Measurements from ENCODE around the gene TRPC5OS.

DNA sequence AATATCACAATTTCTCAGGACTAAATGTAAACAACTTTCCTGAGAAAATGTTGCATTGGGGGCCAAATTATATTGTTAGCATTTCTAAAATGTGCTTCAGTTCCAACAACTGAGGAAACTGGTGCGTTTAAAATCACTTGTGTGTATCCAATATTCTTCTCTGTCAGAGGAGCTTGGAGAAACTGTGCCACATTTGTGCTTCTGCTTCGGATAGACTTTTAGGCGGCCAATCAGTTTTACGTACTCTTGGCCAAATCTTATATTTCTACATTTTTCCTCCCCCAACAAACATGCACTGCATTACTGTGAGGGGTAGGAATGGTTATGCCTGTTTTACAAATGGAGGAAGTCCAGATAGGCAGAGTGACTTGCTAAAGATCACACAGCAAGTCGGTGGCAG is 27.4 kb upstream of the TRPC5OS start:
- TF ChIP-seq, protein P1, sequence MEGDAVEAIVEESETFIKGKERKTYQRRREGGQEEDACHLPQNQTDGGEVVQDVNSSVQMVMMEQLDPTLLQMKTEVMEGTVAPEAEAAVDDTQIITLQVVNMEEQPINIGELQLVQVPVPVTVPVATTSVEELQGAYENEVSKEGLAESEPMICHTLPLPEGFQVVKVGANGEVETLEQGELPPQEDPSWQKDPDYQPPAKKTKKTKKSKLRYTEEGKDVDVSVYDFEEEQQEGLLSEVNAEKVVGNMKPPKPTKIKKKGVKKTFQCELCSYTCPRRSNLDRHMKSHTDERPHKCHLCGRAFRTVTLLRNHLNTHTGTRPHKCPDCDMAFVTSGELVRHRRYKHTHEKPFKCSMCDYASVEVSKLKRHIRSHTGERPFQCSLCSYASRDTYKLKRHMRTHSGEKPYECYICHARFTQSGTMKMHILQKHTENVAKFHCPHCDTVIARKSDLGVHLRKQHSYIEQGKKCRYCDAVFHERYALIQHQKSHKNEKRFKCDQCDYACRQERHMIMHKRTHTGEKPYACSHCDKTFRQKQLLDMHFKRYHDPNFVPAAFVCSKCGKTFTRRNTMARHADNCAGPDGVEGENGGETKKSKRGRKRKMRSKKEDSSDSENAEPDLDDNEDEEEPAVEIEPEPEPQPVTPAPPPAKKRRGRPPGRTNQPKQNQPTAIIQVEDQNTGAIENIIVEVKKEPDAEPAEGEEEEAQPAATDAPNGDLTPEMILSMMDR (tag by site-specific recombination; IDR thresholded peaks at IDR 0.05), result no peak
- TF ChIP-seq ZNF621 (tag by site-specific recombination; IDR thresholded peaks at IDR 0.05) (no peak), KLF10 (tag by site-specific recombination; IDR thresholded peaks at IDR 0.05) (no peak), ZNF24 (tag by site-specific recombination; IDR thresholded peaks at IDR 0.05) (no peak), ZNF530 (tag by site-specific recombination; IDR thresholded peaks at IDR 0.05; ENCODE audit: low read depth) (no peak), ZBTB21 (tag by site-specific recombination; IDR thresholded peaks at IDR 0.05) (no peak), ZNF274 (IDR thresholded peaks at IDR 0.05; ENCODE audit: low read length) (no peak), ZNF274 (tag by site-specific recombination; IDR thresholded peaks at IDR 0.05; ENCODE audit: borderline replicate concordance) (no peak), GLIS1 (tag by site-specific recombination; IDR thresholded peaks at IDR 0.05) (no peak), ZSCAN30 (tag by site-specific recombination; IDR thresholded peaks at IDR 0.05) (no peak)
- TF ChIP-seq, protein P2, sequence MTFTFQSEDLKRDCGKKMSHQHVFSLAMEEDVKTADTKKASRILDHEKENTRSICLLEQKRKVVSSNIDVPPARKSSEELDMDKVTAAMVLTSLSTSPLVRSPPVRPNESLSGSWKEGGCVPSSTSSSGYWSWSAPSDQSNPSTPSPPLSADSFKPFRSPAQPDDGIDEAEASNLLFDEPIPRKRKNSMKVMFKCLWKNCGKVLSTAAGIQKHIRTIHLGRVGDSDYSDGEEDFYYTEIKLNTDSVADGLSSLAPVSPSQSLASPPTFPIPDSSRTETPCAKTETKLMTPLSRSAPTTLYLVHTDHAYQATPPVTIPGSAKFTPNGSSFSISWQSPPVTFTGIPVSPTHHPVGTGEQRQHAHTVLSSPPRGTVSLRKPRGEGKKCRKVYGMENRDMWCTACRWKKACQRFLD (tag by site-specific recombination; IDR thresholded peaks at IDR 0.05), result no peak
- TF ChIP-seq, protein P3, sequence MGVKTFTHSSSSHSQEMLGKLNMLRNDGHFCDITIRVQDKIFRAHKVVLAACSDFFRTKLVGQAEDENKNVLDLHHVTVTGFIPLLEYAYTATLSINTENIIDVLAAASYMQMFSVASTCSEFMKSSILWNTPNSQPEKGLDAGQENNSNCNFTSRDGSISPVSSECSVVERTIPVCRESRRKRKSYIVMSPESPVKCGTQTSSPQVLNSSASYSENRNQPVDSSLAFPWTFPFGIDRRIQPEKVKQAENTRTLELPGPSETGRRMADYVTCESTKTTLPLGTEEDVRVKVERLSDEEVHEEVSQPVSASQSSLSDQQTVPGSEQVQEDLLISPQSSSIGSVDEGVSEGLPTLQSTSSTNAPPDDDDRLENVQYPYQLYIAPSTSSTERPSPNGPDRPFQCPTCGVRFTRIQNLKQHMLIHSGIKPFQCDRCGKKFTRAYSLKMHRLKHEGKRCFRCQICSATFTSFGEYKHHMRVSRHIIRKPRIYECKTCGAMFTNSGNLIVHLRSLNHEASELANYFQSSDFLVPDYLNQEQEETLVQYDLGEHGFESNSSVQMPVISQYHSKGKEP (tag by site-specific recombination; IDR thresholded peaks at IDR 0.05), result no peak
- TF ChIP-seq, protein P4, sequence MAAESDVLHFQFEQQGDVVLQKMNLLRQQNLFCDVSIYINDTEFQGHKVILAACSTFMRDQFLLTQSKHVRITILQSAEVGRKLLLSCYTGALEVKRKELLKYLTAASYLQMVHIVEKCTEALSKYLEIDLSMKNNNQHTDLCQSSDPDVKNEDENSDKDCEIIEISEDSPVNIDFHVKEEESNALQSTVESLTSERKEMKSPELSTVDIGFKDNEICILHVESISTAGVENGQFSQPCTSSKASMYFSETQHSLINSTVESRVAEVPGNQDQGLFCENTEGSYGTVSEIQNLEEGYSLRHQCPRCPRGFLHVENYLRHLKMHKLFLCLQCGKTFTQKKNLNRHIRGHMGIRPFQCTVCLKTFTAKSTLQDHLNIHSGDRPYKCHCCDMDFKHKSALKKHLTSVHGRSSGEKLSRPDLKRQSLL (tag by site-specific recombination; IDR thresholded peaks at IDR 0.05), result no peak

Data from HEK293 (cell line).